GM20000 (cell line): ENCODE measurements around the gene KIF6.
A peak's percentile ranks its signal among the peaks of the same experiment; 100 is the strongest.

ENCODE experiments used
- DNase-seq: peaks from one replicate; pipeline ENCODE4 v3.0.0; 2012; ENCODE audit warnings: low spot score
- TF ChIP-seq, protein P1 (sequence below): IDR thresholded peaks from 2 replicates; pipeline ENCODE4 v1.5.1; 2012; ENCODE audit warnings: mild to moderate bottlenecking, control low read depth; ENCODE audit errors: extremely low read depth, missing control alignments

KIF6 gene

GRCh38 chr6:39302669-39303424 is 422.4 kb downstream of the KIF6 start:
- TF ChIP-seq, protein P1, sequence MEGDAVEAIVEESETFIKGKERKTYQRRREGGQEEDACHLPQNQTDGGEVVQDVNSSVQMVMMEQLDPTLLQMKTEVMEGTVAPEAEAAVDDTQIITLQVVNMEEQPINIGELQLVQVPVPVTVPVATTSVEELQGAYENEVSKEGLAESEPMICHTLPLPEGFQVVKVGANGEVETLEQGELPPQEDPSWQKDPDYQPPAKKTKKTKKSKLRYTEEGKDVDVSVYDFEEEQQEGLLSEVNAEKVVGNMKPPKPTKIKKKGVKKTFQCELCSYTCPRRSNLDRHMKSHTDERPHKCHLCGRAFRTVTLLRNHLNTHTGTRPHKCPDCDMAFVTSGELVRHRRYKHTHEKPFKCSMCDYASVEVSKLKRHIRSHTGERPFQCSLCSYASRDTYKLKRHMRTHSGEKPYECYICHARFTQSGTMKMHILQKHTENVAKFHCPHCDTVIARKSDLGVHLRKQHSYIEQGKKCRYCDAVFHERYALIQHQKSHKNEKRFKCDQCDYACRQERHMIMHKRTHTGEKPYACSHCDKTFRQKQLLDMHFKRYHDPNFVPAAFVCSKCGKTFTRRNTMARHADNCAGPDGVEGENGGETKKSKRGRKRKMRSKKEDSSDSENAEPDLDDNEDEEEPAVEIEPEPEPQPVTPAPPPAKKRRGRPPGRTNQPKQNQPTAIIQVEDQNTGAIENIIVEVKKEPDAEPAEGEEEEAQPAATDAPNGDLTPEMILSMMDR, result peak; percentile 82
- DNase-seq, result peak; percentile 91

DNA sequence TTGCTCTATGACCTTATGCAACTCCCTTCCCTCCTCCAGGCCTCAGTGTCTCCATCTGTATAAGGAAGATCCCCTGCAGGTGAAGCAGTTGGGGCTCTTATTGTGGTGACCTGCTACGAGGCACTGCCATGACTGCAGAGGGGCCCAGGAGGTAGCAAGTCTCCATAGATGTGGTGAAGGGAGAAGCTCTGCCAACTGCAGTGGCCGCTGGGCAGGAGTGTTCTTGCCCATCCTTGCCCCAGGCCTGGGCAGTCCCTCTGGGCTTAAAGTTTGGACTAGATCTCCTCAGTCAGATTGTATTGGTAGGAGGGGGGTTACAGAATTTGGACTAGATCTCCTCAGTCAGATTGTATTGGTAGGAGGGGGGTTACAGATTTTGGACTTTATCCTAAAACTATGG is 423.2 kb downstream of the KIF6 start:
- DNase-seq, result no peak
- TF ChIP-seq, protein P1, result no peak

GRCh38 chr6:39301606-39302005 is 423.6 kb downstream of the KIF6 start:
- DNase-seq, result no peak

GRCh38 chr6:39300739-39301138 is 424.5 kb downstream of the KIF6 start:
- TF ChIP-seq, protein P1, result no peak
- no peak for DNase-seq

More at GRCh38 chr6:39301606-39302005, 423.6 kb downstream of the KIF6 start:
- TF ChIP-seq, protein P1, result no peak

- no peak for DNase-seq
- TF ChIP-seq, protein P1, result no peak
These were observed 427.1 kb downstream of the KIF6 start for GRCh38 chr6:39298061-39298460.

- no peak for DNase-seq
- TF ChIP-seq, protein P1, result no peak
These were observed 428.2 kb downstream of the KIF6 start for GRCh38 chr6:39296745-39297640.

GRCh38 chr6:39295611-39296011 is 429.6 kb downstream of the KIF6 start:
- DNase-seq, result no peak
- TF ChIP-seq, protein P1, result no peak
